Karpas-422 (cell line): Measurements from ENCODE around the gene LRRC1. TPM values are rescaled to one million over a fixed set of nuclear protein-coding genes. Genes with fewer than 3 reads are reported as not detected.

Experiments used
- DNase-seq: peaks from one replicate; pipeline ENCODE4 v3.0.0-alpha.2; 2015
- H2AFZ ChIP-seq: fragments of 200-600 bp; sonication (generic); 2 replicates; pipeline ENCODE4 v1.6.1; 2014; ENCODE audit warnings: antibody characterized with exemption, low read length, mixed read lengths
- H3K27ac ChIP-seq: fragments of 200-600 bp; sonication (generic); 2 replicates; pipeline ENCODE4 v1.5.1; 2014; ENCODE audit warnings: mild to moderate bottlenecking, low read length, moderate library complexity
- H3K27me3 ChIP-seq: fragments of 200-600 bp; sonication (generic); 2 replicates; pipeline ENCODE4 v1.6.1; 2014; ENCODE audit warnings: low read length, mixed read lengths
- H3K36me3 ChIP-seq: fragments of 200-600 bp; sonication (generic); 2 replicates; pipeline ENCODE4 v1.6.1; 2014; ENCODE audit warnings: low read length, mixed read lengths; ENCODE audit not compliant: insufficient read depth
- H3K4me1 ChIP-seq: fragments of 200-600 bp; sonication (generic); 2 replicates; pipeline ENCODE4 v1.6.1; 2014; ENCODE audit warnings: mild to moderate bottlenecking, low read length, mixed read lengths
- H3K4me2 ChIP-seq: fragments of 200-600 bp; sonication (generic); 2 replicates; pipeline ENCODE4 v1.6.1; 2014; ENCODE audit warnings: low read length, low read depth, mild to moderate bottlenecking; ENCODE audit not compliant: poor library complexity, severe bottlenecking
- H3K4me3 ChIP-seq: fragments of 200-600 bp; sonication (generic); 2 replicates; pipeline ENCODE4 v1.5.1; 2014; ENCODE audit warnings: mild to moderate bottlenecking, antibody characterized with exemption, low read length, mixed read lengths
- H3K79me2 ChIP-seq: fragments of 200-600 bp; sonication (generic); 2 replicates; pipeline ENCODE4 v1.6.1; 2014; ENCODE audit warnings: mild to moderate bottlenecking, low read length, mixed read lengths
- H3K9ac ChIP-seq: fragments of 200-600 bp; sonication (generic); 2 replicates; pipeline ENCODE4 v1.6.0; 2014; ENCODE audit warnings: low read length
- H3K9me2 ChIP-seq: fragments of 200-600 bp; sonication (generic), shearing (Covaris generic); replicated peaks from 2 replicates; pipeline ENCODE4 v1.6.0; 2014; ENCODE audit warnings: mild to moderate bottlenecking, low read length, moderate library complexity; ENCODE audit not compliant: insufficient read depth
- H3K9me3 ChIP-seq: fragments of 300-700, 200-600 bp; sonication (generic); 2 replicates; pipeline ENCODE4 v1.6.1; 2014; ENCODE audit warnings: low read length, mixed read lengths
- H4K20me1 ChIP-seq: fragments of 200-600 bp; sonication (generic); 2 replicates; pipeline ENCODE4 v1.6.1; 2014; ENCODE audit warnings: mild to moderate bottlenecking, antibody characterized with exemption, low read length, low read depth; ENCODE audit not compliant: insufficient read depth
- total RNA-seq: library from RNA; depleted of rRNA; stranded (reverse); fragments of >200 nt; shearing (Covaris generic); gene quantifications from 2 replicates; pipeline ENCODE4 v1.2.3, GENCODE V29; 2014; ENCODE audit warnings: low replicate concordance

The LRRC1 gene
- total RNA-seq, 1 experiment from 2014 or later: 0.15 TPM

DNA sequence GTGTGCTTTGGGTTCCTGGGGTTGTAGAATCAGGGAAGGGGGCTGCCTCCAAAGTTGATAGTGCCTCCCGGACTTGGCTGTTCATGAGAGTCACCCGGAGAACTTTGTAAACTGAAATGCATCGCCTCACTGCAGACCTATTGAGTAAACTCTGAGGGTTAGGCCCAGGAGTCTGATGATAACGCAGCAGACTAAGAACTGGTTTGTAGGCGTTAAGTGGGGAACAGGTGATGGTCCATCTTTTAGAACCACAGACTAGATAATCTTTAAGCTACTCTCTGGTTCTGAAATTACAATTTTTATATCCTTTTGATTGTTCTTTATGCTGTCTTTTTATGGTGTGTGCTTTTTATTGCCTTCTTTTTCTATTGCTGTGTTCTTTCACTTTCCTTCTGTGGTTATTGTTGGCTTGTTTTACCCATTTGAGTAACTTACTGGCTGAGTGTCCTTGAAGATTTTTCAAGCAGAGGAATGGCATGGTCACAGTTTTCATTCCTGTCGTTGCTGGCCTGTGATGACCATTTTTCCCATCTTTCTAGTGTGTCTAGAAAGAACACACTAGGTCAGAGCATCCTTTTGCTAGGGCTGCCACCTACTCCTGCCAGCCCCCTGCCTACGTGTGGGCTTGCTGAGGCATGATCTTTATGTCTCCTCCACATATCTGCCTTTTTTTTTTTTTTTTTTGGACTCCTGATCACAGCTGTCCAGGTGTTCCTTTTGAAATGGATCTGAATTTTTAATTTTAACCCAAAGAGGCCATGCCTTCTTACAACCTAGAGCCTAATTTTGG, 30.9 kb downstream of the LRRC1 start:
- Histone ChIP-seq H3K36me3 (no peaks in the 10 kb centered on the region), H3K27ac (no peak overlapping the region), H3K9ac (no peak overlapping the region), H3K4me2 (no peak overlapping the region), H3K9me3 (no peaks in the 10 kb centered on the region), H3K79me2 (no peaks in the 10 kb centered on the region), H2AFZ (no peak overlapping the region), H3K4me1 (no peaks in the 10 kb centered on the region), H3K9me2 (no peaks in the 10 kb centered on the region), H4K20me1 (peaks cover 6% of the 10 kb centered on the region; the same call in 1 of the 2 replicates), H3K4me3 (no peak overlapping the region), H3K27me3 (no peaks in the 10 kb centered on the region)
- no peak for DNase-seq

DNA sequence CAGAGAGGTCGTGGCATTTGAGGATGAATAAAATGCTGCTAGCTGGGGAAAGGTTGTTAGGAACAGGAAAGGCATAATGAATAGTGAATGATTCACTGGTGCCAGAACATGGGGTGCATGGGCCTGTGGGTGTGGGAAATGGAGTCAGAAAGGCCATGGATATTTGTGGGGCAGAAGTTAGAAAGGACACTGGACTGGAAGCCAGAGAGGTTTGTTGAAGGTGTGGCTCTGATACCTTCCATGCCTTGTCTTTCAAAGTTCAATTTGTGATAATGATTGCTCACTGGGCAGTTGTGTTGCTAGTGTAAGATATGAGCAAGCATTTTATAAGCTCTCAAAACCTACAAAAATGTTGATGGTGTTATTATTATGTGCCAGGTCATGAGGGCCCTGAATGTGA, 32.7 kb downstream of the LRRC1 start:
- Histone ChIP-seq H3K79me2 (no peaks in the 10 kb centered on the region), H3K36me3 (no peaks in the 10 kb centered on the region), H3K4me2 (no peak overlapping the region)

GRCh38 chr6:53828215-53828614, 33.4 kb downstream of the LRRC1 start:
- Histone ChIP-seq H3K36me3 (no peaks in the 10 kb centered on the region), H3K4me1 (no peaks in the 10 kb centered on the region), H4K20me1 (no peaks in the 10 kb centered on the region), H3K4me2 (no peak overlapping the region), H3K9ac (no peak overlapping the region), H3K27ac (no peak overlapping the region), H3K9me2 (no peaks in the 10 kb centered on the region), H3K79me2 (no peaks in the 10 kb centered on the region), H3K4me3 (no peak overlapping the region), H3K27me3 (no peaks in the 10 kb centered on the region), H2AFZ (no peak overlapping the region), H3K9me3 (no peaks in the 10 kb centered on the region)
- DNase-seq: no peak

More for the DNA sequence above, 32.7 kb downstream of the LRRC1 start:
- Histone ChIP-seq H3K27ac (no peak overlapping the region), H4K20me1 (peaks cover 4% of the 10 kb centered on the region; the same call in 1 of the 2 replicates), H3K4me1 (no peaks in the 10 kb centered on the region), H3K9me2 (no peaks in the 10 kb centered on the region), H3K4me3 (no peak overlapping the region), H3K9me3 (no peaks in the 10 kb centered on the region), H3K9ac (no peak overlapping the region), H2AFZ (no peak overlapping the region), H3K27me3 (no peaks in the 10 kb centered on the region)
- no peak for DNase-seq

- Histone ChIP-seq H2AFZ (no peak overlapping the region), H3K4me2 (no peak overlapping the region), H3K79me2 (no peaks in the 10 kb centered on the region), H3K27ac (no peak overlapping the region), H3K27me3 (no peaks in the 10 kb centered on the region), H3K9ac (no peak overlapping the region), H3K4me3 (no peak overlapping the region), H4K20me1 (no peaks in the 10 kb centered on the region), H3K9me3 (no peaks in the 10 kb centered on the region), H3K4me1 (no peaks in the 10 kb centered on the region), H3K36me3 (no peaks in the 10 kb centered on the region), H3K9me2 (no peaks in the 10 kb centered on the region)
- no peak for DNase-seq
These were observed 34.3 kb downstream of the LRRC1 start for GRCh38 chr6:53828966-53829697.

GRCh38 chr6:53829698-53830221, 35.0 kb downstream of the LRRC1 start:
- no peaks in the 10 kb centered on the region for H4K20me1 ChIP-seq
- no peaks in the 10 kb centered on the region for H3K9me3 ChIP-seq
- no peak for DNase-seq
- H3K4me2 ChIP-seq: no peak overlapping the region
- no peak overlapping the region for H3K27ac ChIP-seq
- no peaks in the 10 kb centered on the region for H3K4me1 ChIP-seq
- no peaks in the 10 kb centered on the region for H3K27me3 ChIP-seq
- H3K9me2 ChIP-seq: no peaks in the 10 kb centered on the region
- no peaks in the 10 kb centered on the region for H3K79me2 ChIP-seq
- H3K9ac ChIP-seq: no peak overlapping the region
- no peak overlapping the region for H3K4me3 ChIP-seq
- H3K36me3 ChIP-seq: no peaks in the 10 kb centered on the region
- no peak overlapping the region for H2AFZ ChIP-seq

GRCh38 chr6:53830366-53830765, 35.6 kb downstream of the LRRC1 start:
- Histone ChIP-seq H3K36me3 (no peaks in the 10 kb centered on the region), H3K27me3 (no peaks in the 10 kb centered on the region), H3K9me3 (no peaks in the 10 kb centered on the region), H3K79me2 (no peaks in the 10 kb centered on the region), H3K27ac (no peak overlapping the region), H2AFZ (no peak overlapping the region), H3K4me2 (no peak overlapping the region), H4K20me1 (no peaks in the 10 kb centered on the region), H3K4me3 (no peak overlapping the region), H3K4me1 (no peaks in the 10 kb centered on the region), H3K9me2 (no peaks in the 10 kb centered on the region), H3K9ac (no peak overlapping the region)
- no peak for DNase-seq

- H2AFZ ChIP-seq: no peak overlapping the region
- no peaks in the 10 kb centered on the region for H3K79me2 ChIP-seq
- H3K36me3 ChIP-seq: no peaks in the 10 kb centered on the region
- H3K9me2 ChIP-seq: no peaks in the 10 kb centered on the region
- no peaks in the 10 kb centered on the region for H3K9me3 ChIP-seq
- no peak overlapping the region for H3K4me3 ChIP-seq
- H3K27me3 ChIP-seq: no peaks in the 10 kb centered on the region
- H3K4me2 ChIP-seq: no peak overlapping the region
- DNase-seq: no peak
- no peaks in the 10 kb centered on the region for H3K4me1 ChIP-seq
- no peak overlapping the region for H3K9ac ChIP-seq
- H4K20me1 ChIP-seq: no peaks in the 10 kb centered on the region
- H3K27ac ChIP-seq: no peak overlapping the region
These were observed 36.5 kb downstream of the LRRC1 start for GRCh38 chr6:53831081-53831869.
